K562 (cell line): ENCODE results near the gene PTPRG.

Experiments used
- CREB1 ChIP-seq, 2 experiments: sonication (generic) in 1 of 2; formaldehyde crosslinking in 1 of 2; IDR thresholded peaks; 2 replicates each; pipeline versions ENCODE4 v1.6.1 to v1.8.0; 2012 to 2022; ENCODE audit warnings: inconsistent platforms in 1 of 2, mild to moderate bottlenecking in 1 of 2, missing genetic modification reagents in 1 of 2, moderate library complexity in 1 of 2
- ESRRA ChIP-seq: fragments of 450-650 bp; IDR thresholded peaks from 2 replicates; pipeline ENCODE4 v1.6.1; 2014; ENCODE audit warnings: low read depth, mild to moderate bottlenecking, moderate library complexity, borderline replicate concordance
- HMG20A ChIP-seq: fragments of 450-650 bp; formaldehyde crosslinking; conservative IDR thresholded peaks from 2 replicates; pipeline ENCODE4 v1.4.0; 2020; ENCODE audit warnings: mild to moderate bottlenecking, mixed read lengths
- MECOM ChIP-seq: fragments of 250-450 bp; sonication (Bioruptor Pico); IDR thresholded peaks from 2 replicates; pipeline ENCODE4 v1.8.0; 2022; ENCODE audit warnings: inconsistent platforms
- NFIC ChIP-seq: fragments of 450-650 bp; IDR thresholded peaks from 2 replicates; pipeline ENCODE4 v1.6.1; 2017; ENCODE audit warnings: mild to moderate bottlenecking, inconsistent platforms
- NR2C2 ChIP-seq, 2 experiments: fragments of 200-800 bp in 1 of 2; sonication (Bioruptor generic) in 1 of 2; sonication (generic) in 1 of 2; formaldehyde crosslinking in 1 of 2; IDR thresholded peaks; 2 replicates each; pipeline versions ENCODE4 v1.6.1 to v1.8.0; 2016 to 2022; ENCODE audit warnings: mild to moderate bottlenecking in 1 of 2, missing compliant biosample characterization in 1 of 2, missing genetic modification characterization in 1 of 2, missing genetic modification reagents in 1 of 2
- ZNF830 ChIP-seq: fragments of 250-450 bp; sonication (Bioruptor Pico); IDR thresholded peaks from 2 replicates; pipeline ENCODE4 v1.5.0; 2021; ENCODE audit warnings: mild to moderate bottlenecking

GRCh38 chr3:62173939-62174515, 612.7 kb downstream of the PTPRG start:
- TF ChIP-seq NFIC (no peak), ZNF830 (CRISPR knock-in tag) (no peak), MECOM (CRISPR knock-in tag) (no peak), ESRRA (no peak), HMG20A (no peak), NR2C2 (CRISPR knock-in tag; IDR thresholded peaks at IDR 0.05) (no peak), NR2C2 (tag; IDR thresholded peaks at IDR 0.05) (no peak), CREB1 (IDR thresholded peaks at IDR 0.05) (no peak), CREB1 (CRISPR knock-in tag; IDR thresholded peaks at IDR 0.05) (no peak)
